ENCODE measurements around the gene BAIAP2. TPM values are rescaled to one million over a fixed set of nuclear protein-coding genes. Genes with fewer than 3 reads are reported as not detected.

BAIAP2 gene
- polyA plus RNA-seq, 1 donor from 2014 or later = 17.5 TPM

- no peaks in the 10 kb centered on the region for H3K27me3 ChIP-seq (ENCODE audit: insufficient read depth, low read depth, low read length)
- H2AFZ ChIP-seq (ENCODE audit: low read depth, low read length) = no peak overlapping the region
- no peaks in the 10 kb centered on the region for H3K9me3 ChIP-seq (ENCODE audit: low read length)
- no peaks in the 10 kb centered on the region for H3K9me2 ChIP-seq (ENCODE audit: insufficient read depth, low read length)
- H3K9ac ChIP-seq (ENCODE audit: low read length) = no peak overlapping the region
- no peaks in the 10 kb centered on the region for H4K20me1 ChIP-seq (ENCODE audit: insufficient read depth)
- no peaks in the 10 kb centered on the region for H3F3A ChIP-seq (ENCODE audit: insufficient read depth, low read length, poor library complexity, severe bottlenecking)
- H3K4me3 ChIP-seq (ENCODE audit: low read length) = no peak overlapping the region
- no peak overlapping the region for H3K4me2 ChIP-seq (ENCODE audit: low read length)
- H3K79me2 ChIP-seq (replicated peaks; ENCODE audit: insufficient read depth, low read length) = no peaks in the 10 kb centered on the region
- no peak overlapping the region for H3K27ac ChIP-seq (ENCODE audit: low read length)
- H3K36me3 ChIP-seq (ENCODE audit: insufficient read depth, low read length) = no peaks in the 10 kb centered on the region
- TF ChIP-seq MXI1 (conservative IDR thresholded peaks at IDR 0.05; ENCODE audit: poor library complexity, severe bottlenecking) (no peak), RAD21 (conservative IDR thresholded peaks at IDR 0.05) (no peak), TAF1 (IDR thresholded peaks at IDR 0.05; ENCODE audit: low read depth) (no peak), POLR2AphosphoS5 (IDR thresholded peaks at IDR 0.05) (no peak), EP300 (conservative IDR thresholded peaks at IDR 0.05; ENCODE audit: poor library complexity, severe bottlenecking) (no peak)
These were observed 73.3 kb downstream of the BAIAP2 start for GRCh38 chr17:81108220-81108619.

GRCh38 chr17:81109957-81110356, 75.0 kb downstream of the BAIAP2 start:
- Histone ChIP-seq H2AFZ (ENCODE audit: low read depth, low read length) (no peak overlapping the region), H3F3A (ENCODE audit: insufficient read depth, low read length, poor library complexity, severe bottlenecking) (no peaks in the 10 kb centered on the region), H3K9me3 (ENCODE audit: low read length) (no peaks in the 10 kb centered on the region), H3K9ac (ENCODE audit: low read length) (no peak overlapping the region), H4K20me1 (ENCODE audit: insufficient read depth) (no peaks in the 10 kb centered on the region), H3K9me2 (ENCODE audit: insufficient read depth, low read length) (no peaks in the 10 kb centered on the region), H3K4me2 (ENCODE audit: low read length) (no peak overlapping the region), H3K27ac (ENCODE audit: low read length) (no peak overlapping the region), H3K79me2 (replicated peaks; ENCODE audit: insufficient read depth, low read length) (no peaks in the 10 kb centered on the region), H3K4me3 (ENCODE audit: low read length) (no peak overlapping the region), H3K36me3 (ENCODE audit: insufficient read depth, low read length) (no peaks in the 10 kb centered on the region), H3K27me3 (ENCODE audit: insufficient read depth, low read depth, low read length) (no peaks in the 10 kb centered on the region)
- TF ChIP-seq POLR2AphosphoS5 (IDR thresholded peaks at IDR 0.05) = no peak
- TF ChIP-seq REST (IDR thresholded peaks at IDR 0.05; ENCODE audit: borderline replicate concordance) = no peak
- no peak for TF ChIP-seq SMC3 (conservative IDR thresholded peaks at IDR 0.05; ENCODE audit: poor library complexity)
- TF ChIP-seq EP300 (conservative IDR thresholded peaks at IDR 0.05; ENCODE audit: poor library complexity, severe bottlenecking) = no peak
- no peak for TF ChIP-seq RAD21 (conservative IDR thresholded peaks at IDR 0.05)
- no peak for TF ChIP-seq EZH2 (IDR thresholded peaks at IDR 0.05; ENCODE audit: borderline replicate concordance, insufficient read depth, low read length, poor library complexity, severe bottlenecking)
- no peak for TF ChIP-seq MXI1 (conservative IDR thresholded peaks at IDR 0.05; ENCODE audit: poor library complexity, severe bottlenecking)

- Histone ChIP-seq H3K4me2 (ENCODE audit: low read length) (no peak overlapping the region), H3K27me3 (ENCODE audit: insufficient read depth, low read depth, low read length) (no peaks in the 10 kb centered on the region), H2AFZ (ENCODE audit: low read depth, low read length) (no peak overlapping the region), H3K4me3 (ENCODE audit: low read length) (no peak overlapping the region), H3K27ac (ENCODE audit: low read length) (no peak overlapping the region), H3K36me3 (ENCODE audit: insufficient read depth, low read length) (no peaks in the 10 kb centered on the region), H4K20me1 (ENCODE audit: insufficient read depth) (no peaks in the 10 kb centered on the region), H3F3A (ENCODE audit: insufficient read depth, low read length, poor library complexity, severe bottlenecking) (no peaks in the 10 kb centered on the region), H3K9me3 (ENCODE audit: low read length) (no peaks in the 10 kb centered on the region), H3K79me2 (replicated peaks; ENCODE audit: insufficient read depth, low read length) (no peaks in the 10 kb centered on the region), H3K9me2 (ENCODE audit: insufficient read depth, low read length) (no peaks in the 10 kb centered on the region), H3K9ac (ENCODE audit: low read length) (no peak overlapping the region)
- no peak for TF ChIP-seq TAF1 (IDR thresholded peaks at IDR 0.05; ENCODE audit: low read depth)
- TF ChIP-seq SMC3 (conservative IDR thresholded peaks at IDR 0.05; ENCODE audit: poor library complexity) = no peak
- TF ChIP-seq RAD21 (conservative IDR thresholded peaks at IDR 0.05) = no peak
- no peak for TF ChIP-seq POLR2AphosphoS5 (IDR thresholded peaks at IDR 0.05)
- no peak for TF ChIP-seq MXI1 (conservative IDR thresholded peaks at IDR 0.05; ENCODE audit: poor library complexity, severe bottlenecking)
- no peak for TF ChIP-seq EZH2 (IDR thresholded peaks at IDR 0.05; ENCODE audit: borderline replicate concordance, insufficient read depth, low read length, poor library complexity, severe bottlenecking)
- TF ChIP-seq EP300 (conservative IDR thresholded peaks at IDR 0.05; ENCODE audit: poor library complexity, severe bottlenecking) = no peak
- no peak for TF ChIP-seq REST (IDR thresholded peaks at IDR 0.05; ENCODE audit: borderline replicate concordance)
- TF ChIP-seq CTCF (IDR thresholded peaks at IDR 0.05; ENCODE audit: poor library complexity, severe bottlenecking) = no peak
These were observed 75.6 kb downstream of the BAIAP2 start for GRCh38 chr17:81110488-81111040.
